GM21381 (cell line): ENCODE measurements around the gene DLK1.

Source experiments
- ATAC-seq: cut with Tn5 transposase; IDR thresholded peaks from one replicate; pipeline ENCODE4 v1.9.1; 2021; ENCODE audit warnings: mild to moderate bottlenecking, moderate library complexity; ENCODE audit not compliant: unreplicated experiment

The DLK1 gene

DNA sequence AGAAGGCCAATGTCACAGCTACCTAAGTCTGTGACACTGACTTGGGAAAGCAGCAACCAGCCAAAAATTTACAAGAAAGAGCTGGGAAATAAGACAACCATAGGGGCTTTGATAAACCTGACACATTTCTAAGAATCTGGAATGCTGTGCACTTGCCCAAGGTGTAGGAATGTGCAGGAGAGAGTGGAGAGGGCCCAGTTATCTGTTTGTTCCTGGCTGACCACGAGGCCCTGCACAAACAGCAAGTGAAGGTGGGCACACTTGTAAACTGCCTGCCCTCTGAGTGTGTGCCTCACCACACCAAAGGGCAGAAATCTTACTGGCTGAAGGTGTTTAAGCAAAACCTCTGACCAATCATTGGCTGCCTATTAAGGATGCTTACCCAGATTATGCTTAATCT, 27.3 kb downstream of the DLK1 start:
- ATAC-seq = no peak

DNA sequence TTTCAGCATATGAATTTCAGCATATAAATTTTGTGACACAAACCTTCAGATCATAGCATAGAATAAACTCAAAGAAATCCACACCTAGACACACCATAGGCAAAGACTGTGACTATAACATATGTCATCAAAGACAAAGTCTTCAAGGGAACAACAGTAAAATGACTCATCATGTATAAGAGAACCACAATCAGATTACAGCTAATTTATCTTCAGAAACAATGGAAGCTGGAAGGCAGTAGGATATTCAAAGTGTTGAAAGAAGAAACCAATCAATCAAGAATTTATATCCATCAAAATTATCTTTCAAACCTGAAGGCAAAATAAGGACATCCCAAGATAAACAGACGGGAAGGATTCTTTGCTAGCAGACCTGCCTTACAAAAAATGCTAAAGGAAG, 29.0 kb downstream of the DLK1 start:
- no peak for ATAC-seq

DNA sequence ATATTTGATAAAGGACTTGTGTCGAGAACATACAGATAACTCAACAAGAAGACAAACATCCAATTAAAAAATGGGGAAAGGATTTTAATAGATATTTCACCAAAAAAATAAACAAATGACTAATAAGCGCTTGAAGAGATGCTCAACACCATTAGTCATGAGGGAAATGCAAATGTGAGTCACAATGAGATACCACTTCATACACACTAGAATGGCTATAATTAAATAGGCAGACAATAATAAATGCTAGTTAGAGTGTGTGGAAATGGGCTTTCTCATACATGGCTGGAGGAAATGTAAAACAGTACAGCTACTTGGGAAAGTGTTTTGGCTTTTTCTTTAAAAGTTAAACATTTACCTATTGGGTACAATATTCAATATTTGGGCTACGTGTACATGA, 34.8 kb downstream of the DLK1 start:
- ATAC-seq = no peak

DNA sequence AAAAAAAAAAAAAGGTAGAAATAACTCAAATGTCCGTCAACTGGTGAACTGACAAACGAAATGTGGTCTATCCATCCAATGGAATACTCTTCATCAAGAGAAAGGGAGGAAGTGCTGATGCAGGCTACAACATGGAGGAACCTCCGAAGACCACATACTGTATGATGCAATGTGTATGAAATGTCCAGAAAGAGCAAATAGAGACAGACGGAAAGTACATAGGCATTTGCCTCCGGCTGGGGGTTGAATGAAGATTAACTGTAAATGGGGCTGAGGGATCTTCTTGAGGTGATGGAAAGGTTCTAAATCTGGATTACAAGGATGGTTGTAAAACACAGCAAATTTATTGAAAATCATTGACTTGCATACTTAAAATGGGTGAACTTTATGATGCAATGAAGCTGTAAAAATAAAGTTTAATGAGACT, 35.4 kb downstream of the DLK1 start:
- ATAC-seq = no peak

DNA sequence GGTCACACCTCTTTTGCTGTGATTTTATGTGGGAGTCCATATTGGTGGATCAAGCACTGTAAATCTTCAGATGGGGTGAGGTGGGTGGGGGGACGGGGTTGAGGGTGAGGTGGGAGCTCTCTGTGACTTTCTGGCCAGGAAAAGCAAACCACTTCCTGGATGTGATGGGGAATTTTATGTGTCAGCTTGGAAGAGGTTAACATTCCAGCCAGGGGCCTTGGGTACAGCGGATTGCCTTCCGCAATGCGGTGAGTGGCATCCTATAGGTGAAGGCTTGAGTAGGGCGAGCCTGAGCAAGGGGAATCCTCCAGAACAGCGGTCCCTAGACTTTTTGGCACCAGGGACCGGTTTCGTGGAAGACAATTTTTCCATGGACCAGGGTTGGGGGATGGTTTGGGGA, 36.2 kb downstream of the DLK1 start:
- ATAC-seq = no peak

DNA sequence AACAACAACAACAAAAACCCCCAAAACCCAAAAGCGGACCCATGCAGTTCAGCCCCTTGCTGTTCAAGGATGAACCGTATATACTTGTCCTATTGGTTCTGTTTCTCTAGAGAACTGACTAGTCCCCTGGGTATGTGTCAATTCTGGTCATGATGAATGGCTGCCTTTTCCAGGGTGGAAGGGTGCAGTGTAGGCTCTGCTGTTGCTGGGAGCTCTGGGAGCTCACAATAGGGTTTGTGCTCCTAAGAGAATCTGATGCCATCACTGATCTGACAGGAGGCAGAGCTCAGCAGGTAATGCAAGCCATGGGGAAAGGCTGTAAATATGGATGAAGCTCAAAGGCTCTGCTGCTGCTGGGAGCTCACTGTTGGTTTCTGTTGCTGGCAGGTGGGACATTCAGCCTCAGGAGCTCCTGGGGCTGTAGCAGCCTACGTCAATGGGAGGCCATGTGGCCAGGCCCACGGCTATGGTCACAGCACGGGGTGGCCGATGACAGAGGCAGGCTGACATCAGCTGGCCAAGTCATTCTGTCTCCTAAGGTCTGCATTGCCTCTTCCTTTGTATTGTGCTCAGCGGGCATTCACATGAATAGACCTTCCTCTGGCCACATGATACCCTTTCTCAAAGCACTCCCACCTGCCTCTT, 37.9 kb downstream of the DLK1 start:
- ATAC-seq = no peak

DNA sequence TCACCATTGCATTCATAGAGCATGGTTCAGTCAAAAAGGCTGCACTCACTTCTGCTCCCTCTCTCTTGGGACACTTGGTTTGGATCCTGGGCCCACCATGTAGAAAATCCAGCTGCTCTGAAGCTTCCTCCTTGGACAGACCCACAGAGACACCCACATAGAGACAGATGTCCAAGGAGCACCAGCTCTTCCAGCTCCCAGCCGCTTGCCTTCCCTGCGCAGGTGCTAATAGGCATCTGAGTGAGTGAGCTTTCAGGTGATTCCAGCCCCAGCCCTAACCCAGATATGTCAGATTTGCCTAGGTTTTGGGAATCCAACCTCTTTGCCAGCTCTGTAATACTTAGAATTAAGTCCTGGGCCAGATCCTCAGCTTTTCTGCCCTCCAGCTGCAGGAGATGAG, 38.6 kb downstream of the DLK1 start:
- ATAC-seq = no peak

DNA sequence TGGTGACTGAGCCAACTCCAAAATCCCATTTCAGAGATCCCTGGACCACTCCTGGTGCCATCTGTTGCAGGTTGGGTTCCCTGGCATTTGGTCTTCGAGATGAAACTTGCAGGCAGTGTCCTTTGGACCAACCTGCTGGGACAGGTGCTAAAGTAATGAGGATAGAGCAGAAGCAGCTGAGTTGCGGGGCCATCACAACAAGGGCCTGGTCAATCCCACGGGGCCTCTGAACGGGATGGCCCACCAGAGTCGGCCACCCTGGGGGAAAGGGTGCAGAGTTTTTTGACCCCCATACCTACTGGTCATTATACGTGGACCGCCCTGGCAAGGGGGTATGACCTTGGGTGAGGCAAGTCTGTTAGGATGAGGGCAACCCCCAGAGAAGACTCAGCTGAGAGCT, 39.3 kb downstream of the DLK1 start:
- ATAC-seq = no peak

DNA sequence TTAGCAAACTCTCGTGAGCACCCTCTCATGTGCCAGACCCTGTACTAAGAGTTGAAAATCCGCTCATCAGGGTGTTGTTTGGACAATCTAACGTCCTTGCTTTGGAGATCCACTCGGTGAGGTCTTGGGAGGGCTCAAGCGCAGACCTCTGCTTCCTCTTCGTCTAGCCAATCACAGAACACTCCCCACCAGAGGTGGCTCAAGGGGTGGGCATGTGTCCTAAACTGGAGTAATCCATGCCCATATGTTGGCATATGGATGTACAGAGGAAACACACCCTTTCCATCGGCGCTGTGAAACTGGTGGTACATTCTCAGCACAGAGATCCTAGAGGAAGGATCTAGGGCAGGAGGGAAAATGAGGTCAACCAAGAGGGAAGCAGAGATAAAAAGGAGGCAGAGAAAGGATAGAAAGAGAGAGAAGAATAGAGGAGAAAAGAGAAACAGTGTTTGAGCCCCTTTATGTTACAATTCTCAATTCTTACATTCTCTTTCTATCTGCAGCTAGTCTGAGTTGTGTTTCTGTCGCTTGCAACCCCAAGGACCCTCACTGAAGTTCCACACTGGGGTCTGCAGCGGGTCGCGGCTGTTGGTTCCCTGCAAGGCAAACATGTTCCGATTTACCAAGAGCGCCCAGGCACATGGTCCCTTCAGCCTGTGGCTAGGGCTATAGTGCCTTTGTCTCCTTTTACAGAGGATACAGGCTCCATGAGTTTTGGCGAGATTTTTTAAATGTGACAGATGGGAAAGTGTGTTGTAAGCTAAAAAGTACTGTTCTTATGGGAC, 40.5 kb downstream of the DLK1 start:
- no peak for ATAC-seq

DNA sequence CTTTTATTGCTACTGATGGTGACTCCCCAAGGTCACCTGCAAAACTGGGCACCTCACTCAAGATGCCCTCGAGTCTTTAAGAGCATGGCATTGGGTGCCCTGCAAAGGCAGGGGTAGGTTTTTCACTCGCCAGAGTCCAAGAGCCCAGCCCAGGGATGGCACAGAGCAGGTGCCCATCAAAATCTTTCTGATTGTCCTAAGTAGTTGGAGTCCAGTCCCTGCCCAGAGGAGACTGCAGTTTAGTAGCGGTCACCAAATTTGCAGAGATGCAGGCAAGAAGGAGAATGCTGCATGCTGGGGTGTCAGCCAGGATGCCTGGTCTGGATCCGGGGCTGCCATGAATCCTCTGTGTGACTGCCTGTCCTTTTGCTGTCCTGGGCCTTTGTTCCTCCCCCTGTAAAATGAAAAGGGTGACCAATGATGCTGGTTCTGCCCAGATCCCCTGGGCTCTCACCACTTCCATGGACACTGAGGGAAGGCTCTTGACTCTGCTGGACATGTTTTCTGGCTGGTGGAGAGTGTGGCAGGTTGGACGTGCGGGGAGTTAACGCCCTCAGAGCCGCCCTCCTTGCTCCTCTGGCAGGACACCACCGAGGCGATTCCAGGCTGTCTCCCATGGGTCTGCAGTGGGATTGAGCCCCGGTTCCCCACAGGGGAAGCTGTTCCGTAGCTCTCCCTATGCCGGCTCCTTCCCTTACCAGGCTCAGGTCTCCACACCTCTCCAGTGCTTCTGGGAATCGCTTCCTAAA, 41.3 kb downstream of the DLK1 start:
- no peak for ATAC-seq

DNA sequence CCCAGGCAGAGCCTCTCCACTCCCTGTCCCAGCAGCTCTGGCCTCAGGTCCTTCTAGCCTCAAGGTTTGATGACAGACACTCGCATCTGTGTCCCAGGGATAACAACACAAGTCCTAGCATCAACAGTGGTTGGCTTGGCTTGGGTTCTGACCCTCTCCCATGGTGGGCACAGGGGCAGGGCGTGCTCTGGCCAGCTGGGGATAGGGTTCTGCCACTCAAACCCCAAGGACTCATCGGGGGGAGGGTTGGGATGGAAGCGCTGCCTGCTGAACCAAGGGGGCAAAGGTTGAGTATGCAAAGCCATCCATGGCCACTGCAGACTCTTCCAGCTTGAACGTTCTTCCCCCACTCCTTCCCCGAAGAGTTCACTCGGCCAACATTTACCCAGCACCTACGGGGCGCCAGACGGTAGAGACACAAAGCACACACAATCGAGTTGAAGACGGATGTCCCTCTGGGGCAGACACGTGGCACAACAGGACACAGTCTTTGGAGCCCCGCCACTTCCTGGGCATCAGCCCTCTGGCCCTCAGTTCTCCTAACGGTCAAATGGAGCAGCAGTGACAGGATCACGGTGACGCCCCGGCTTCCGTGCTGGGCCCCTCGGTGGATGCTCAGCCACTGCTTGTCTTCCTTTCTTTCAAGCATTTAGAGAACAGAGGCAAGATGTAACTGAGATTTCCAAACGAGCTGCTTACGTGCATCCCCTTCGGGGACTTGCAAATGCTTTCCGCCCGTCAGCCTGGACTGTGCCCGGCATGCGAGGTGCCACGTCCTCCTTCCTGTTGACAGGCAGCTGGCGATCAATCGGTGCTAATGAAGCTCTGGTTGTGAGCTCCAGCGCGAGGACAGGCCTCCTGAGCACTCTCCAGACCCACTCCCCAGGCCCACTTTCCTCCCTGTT, 42.6 kb downstream of the DLK1 start:
- no peak for ATAC-seq

DNA sequence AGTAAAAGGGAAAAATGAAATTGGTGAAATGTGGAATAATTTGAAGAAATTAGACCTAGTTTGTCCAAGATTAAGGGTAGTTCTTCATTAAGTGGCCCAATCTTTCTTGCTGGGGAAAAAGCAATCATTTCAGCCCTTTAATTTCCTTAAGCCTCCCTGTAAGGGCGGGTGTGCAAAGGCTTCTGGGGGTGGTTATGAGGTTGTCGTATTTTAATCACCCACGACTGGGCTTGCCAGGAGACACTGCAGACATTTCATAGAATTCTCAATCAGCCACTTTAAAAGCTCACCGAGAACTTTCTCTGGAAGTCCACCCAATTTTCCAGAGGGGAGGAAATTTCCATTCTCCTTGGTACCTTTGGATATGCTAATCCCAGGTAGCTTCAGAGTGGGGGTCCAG, 43.4 kb downstream of the DLK1 start:
- no peak for ATAC-seq

DNA sequence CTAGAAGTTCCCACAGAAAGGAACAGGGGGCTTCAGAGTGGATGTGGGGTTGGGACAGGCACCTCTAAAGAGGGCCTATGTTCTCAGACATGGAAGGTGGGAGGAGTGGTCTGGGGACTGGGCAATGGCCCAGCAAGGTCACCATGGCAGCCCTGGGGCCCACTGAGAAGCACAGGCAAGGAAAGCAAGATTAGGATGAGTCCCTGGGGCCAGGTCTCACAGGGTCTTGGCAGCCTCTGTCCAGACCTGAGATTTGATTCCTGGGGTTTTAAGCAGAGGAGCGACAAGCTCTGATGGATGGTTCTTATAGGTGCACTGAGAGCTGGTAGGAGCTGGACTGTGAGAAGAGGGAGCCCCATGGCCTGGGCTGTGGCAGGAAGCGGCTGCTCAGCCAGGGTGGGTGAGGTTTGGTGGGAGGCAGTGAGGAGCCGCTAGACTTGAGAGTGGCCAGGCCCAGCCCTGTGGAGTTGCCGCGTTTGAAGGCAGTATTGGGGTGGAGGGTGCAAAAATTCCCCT, 44.0 kb downstream of the DLK1 start:
- ATAC-seq = no peak

DNA sequence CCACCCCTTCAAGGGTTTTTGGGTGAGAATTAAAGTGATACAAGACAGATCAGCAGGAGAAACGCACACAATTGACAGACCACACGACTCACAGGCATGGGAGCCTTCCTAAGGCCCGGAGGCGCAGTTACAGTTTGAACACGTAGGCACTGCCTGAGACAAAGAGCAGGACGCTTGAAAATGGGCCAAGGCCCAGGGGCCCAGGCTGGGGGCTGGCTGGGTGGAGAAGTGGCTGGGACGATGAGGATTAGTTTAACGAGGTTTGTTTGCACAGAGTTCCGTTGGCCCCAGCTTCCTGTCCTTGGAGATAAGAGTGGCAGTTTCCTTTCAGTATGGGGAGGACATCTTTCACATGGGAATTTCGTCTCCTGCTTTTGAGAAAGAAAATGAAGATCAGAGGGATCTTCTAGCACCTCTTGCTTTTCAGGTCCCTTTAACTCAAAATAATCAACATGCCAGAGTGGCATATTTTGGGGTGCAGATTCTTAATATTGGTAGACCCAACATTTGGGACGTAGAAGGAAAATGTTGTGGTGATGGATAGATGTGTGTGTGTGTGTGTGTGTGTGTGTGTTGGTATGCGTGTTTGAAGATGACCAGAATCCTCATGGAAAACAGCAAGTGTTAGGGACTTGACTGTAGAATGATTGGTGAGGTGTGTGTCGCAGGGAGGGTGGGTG, 44.6 kb downstream of the DLK1 start:
- no peak for ATAC-seq

DNA sequence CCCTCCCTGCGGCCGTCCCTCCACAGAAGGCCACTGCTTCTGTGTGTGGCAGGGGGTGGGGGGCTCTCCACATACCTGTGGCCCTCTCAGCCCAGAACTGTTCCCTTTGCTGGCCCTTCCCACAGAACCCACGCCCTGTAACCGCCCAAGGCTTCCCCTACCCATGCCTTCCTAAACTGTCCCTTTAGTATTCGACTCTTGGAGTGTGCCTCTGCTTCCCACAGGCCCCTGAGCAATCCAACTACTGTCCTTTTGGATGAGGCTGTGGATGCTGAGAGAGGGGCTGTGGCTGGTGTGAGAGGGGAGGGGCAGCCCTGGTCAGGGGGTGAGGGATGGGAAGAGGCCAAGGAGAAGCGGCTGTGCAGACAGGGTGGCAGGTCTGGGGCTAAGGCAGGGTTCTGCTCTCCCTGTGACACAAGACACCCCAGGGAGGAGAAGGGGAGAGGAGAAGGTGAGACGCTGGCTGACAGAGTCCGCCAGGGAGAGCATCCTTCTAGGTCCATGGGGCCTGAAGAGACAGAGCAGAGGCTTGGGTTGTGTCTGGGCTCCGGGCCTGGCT, 46.0 kb downstream of the DLK1 start:
- ATAC-seq = no peak

DNA sequence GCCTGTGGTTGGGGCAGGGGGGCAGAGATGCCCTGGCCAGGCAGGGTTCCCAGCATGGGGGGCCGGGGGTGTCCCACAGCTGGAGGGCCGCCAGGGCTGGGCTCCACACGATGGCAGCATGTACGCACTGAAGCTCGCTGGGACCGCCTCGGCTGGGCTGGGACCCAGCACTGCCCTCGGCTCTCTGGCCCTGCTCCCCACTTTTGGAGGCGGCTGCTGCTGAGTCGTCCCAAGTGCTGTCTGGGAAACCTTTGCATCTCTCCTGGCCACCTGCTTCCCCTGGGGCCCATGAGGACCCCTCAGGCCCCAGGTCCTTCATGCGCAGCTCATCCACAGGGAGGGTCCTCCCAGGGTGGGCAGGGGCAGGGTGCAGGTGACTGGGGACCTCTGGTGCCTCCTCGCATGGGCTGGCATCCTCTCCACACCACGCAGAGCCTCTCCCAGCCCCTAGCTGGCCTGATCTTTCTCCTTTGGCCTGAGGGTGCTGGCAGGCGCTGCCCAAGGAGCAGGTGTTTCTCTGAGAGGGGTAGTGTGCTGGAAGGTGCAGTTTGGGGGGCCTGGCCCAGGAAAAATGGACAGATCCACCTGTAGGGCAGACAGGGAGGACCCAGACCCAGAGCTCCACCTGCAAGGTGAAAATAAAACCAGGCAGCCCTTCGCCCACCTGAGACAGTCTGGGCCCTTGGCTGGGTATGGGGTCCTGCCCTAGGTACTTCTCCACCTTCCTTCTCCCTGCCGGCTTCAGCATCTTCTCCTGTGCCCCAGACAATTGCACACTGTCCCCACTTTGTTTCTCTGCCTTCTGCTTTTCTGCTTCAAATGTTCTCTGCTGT, 46.9 kb downstream of the DLK1 start:
- ATAC-seq = no peak

DNA sequence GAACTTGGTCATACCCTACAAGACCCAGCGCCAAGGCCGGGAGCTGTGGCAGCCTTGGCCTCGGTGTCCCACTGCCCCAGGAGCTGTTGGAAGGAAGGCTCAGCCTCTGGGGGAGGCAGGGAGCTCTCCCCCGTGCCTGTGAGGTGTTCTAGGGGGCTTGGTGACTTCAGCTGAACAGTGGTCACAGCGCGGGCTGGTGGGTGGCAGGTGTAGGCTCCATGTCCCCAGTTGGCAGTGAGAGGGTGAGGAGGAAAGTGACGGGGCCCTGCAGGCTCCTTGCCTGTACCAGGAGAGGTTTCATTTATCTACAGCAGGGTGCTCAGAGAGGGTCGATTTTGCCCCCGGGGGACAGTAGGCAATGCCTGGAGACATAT, 47.5 kb downstream of the DLK1 start:
- ATAC-seq = no peak

DNA sequence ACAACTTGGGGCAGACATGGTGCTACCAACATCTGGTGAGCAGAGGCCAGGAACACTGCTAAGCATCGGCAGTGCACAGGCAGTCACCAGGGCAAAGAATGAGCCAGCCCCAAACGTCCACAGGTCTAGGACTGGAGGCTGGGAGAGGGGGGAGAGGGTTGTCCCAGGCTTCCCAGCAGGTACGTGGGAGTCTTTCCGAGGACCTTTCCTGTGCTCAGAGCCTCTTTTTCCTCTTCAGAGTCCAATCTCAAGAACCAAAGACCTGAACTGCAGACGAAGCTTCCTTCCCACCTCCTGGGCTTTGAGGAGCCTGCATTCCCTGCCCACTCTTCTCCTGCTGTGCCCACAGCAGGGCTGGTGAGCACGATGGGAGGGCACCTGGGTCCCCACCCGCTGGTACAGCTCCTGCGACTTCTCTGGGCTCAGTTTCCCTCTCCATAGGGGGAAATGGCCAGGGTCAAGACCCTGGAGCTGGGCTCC, 48.7 kb downstream of the DLK1 start:
- ATAC-seq = no peak
